ENCODE data around the gene CCDC187.

- TF ChIP-seq POLR2A (IDR thresholded peaks at IDR 0.05): no peak
- no peak for TF ChIP-seq POLR2AphosphoS5 (IDR thresholded peaks at IDR 0.05)
These were observed 14.3 kb upstream of the CCDC187 start for GRCh38 chr9:136318111-136318775.
